ENCODE results near the gene LIMS1. TPM values are rescaled to one million over a fixed set of nuclear protein-coding genes. Genes with fewer than 3 reads are reported as not detected.

LIMS1 gene
- total and polyA plus RNA-seq, 2 donors (not counting 3 experiments of a cell fraction or from before 2014, with no cell fraction given), result 153 to 229 TPM

DNA sequence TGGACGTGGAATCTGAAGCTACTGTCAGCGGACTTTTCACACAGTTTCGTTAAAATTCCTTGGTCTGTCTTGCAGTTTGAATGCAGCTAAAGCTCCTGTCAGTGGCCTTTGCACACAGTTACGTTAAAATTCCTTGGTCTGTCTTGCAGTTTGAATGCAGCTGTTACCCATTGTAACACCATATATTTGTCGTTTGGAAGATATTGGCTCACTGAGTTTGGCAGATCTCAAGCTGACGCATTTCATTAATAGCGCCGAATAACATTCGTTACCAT, 1.0 kb downstream of the LIMS1 start:
- H2AFZ ChIP-seq (ENCODE audit: low read depth, low read length), result no peak overlapping the region

DNA sequence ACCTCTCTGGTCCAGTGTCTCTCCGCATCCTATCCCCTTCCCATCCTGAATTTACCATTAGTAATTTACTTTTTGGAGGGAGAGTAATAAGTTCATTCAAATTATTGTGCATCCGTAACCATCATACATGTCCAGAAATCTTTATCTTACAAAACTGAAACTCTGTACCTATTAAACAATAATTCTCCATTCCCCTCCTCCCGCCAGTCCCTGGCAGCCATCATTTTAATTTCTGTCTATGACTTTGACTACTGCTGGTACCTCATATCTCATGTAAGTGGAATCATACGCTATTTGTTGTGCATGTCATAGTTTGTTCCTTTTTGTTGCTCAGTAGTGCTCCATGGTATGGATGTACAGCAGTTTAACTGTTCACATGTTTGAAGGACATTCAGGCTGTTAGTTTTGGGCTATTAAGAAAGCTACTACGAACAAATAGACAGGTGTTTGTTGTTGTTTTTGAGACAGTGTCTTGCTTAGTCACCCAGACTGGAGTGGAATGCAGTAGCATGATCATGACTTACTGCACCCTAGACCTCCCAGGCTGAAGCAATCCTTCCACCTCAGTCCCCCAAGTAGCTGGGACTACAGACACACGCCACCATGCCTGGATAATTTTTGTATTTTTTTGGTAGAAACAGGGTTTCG, 2.0 kb downstream of the LIMS1 start:
- H3K79me2 ChIP-seq (ENCODE audit: control insufficient read depth, insufficient read depth, low read length), result peaks cover 58% of the 10 kb centered on the region
- H3K4me3 ChIP-seq (replicated peaks in 1 of 3; ENCODE audit: insufficient read depth in 1 of 3, low read depth in 1 of 3, low read length in 3 of 3), result peak overlapping the region in 1 of 3 experiments; percentile 84
- H2AFZ ChIP-seq (ENCODE audit: low read depth, low read length), result no peak overlapping the region
- no peak for FAIRE-seq
- no peaks in the 10 kb centered on the region for H4K20me1 ChIP-seq (replicated peaks; ENCODE audit: control insufficient read depth, extremely low read depth, insufficient read depth, low read length)
- H3K4me1 ChIP-seq (ENCODE audit: control insufficient read depth, extremely low read depth, insufficient read depth, low read length), result peaks cover 19% of the 10 kb centered on the region
- no peak overlapping the region for H3K27ac ChIP-seq (ENCODE audit: insufficient read depth, low read depth, low read length)
- H3K9me3 ChIP-seq (replicated peaks; ENCODE audit: control insufficient read depth, insufficient read depth, low read length), result no peaks in the 10 kb centered on the region
- H3K4me2 ChIP-seq (ENCODE audit: insufficient read depth, low read length), result peak overlapping the region; percentile 73
- no peaks in the 10 kb centered on the region for H3K36me3 ChIP-seq (ENCODE audit: control insufficient read depth in 2 of 2, extremely low read depth in 1 of 2, insufficient read depth in 2 of 2, low read length in 2 of 2)
- no peak for TF ChIP-seq FOS (IDR thresholded peaks at IDR 0.05; ENCODE audit: borderline replicate concordance, insufficient read depth, low read length)
- no peak for TF ChIP-seq JUN (IDR thresholded peaks at IDR 0.05; ENCODE audit: borderline replicate concordance, insufficient read depth, insufficient read length, low read depth)
- TF ChIP-seq GATA2 (IDR thresholded peaks at IDR 0.05; ENCODE audit: insufficient read depth, insufficient read length, low read depth, low read length), result no peak
- TF ChIP-seq POLR2AphosphoS5 (IDR thresholded peaks at IDR 0.05; ENCODE audit: insufficient read depth, low read depth, low read length), result no peak
- no peak for TF ChIP-seq EZH2 (IDR thresholded peaks at IDR 0.05; ENCODE audit: borderline replicate concordance, low read depth, low read length, severe bottlenecking)
- TF ChIP-seq MYC (IDR thresholded peaks at IDR 0.05; ENCODE audit: low read depth, low read length), result no peak
- no peak for TF ChIP-seq POLR2A (IDR thresholded peaks at IDR 0.05; ENCODE audit: low read depth, low read length)
- TF ChIP-seq, protein P1, sequence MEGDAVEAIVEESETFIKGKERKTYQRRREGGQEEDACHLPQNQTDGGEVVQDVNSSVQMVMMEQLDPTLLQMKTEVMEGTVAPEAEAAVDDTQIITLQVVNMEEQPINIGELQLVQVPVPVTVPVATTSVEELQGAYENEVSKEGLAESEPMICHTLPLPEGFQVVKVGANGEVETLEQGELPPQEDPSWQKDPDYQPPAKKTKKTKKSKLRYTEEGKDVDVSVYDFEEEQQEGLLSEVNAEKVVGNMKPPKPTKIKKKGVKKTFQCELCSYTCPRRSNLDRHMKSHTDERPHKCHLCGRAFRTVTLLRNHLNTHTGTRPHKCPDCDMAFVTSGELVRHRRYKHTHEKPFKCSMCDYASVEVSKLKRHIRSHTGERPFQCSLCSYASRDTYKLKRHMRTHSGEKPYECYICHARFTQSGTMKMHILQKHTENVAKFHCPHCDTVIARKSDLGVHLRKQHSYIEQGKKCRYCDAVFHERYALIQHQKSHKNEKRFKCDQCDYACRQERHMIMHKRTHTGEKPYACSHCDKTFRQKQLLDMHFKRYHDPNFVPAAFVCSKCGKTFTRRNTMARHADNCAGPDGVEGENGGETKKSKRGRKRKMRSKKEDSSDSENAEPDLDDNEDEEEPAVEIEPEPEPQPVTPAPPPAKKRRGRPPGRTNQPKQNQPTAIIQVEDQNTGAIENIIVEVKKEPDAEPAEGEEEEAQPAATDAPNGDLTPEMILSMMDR (IDR thresholded peaks at IDR 0.05; ENCODE audit: extremely low read depth in 1 of 2, insufficient read depth in 1 of 2, low read depth in 1 of 2, low read length in 2 of 2), result no peak
- TF ChIP-seq, protein P2, sequence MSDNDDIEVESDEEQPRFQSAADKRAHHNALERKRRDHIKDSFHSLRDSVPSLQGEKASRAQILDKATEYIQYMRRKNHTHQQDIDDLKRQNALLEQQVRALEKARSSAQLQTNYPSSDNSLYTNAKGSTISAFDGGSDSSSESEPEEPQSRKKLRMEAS (IDR thresholded peaks at IDR 0.05; ENCODE audit: insufficient read depth, insufficient read length), result no peak
- dilution Hi-C loops (cut with MboI; ENCODE audit: extremely low pct_ligation_motif_present, low sequenced_read_pairs) (no loop called here), intact Hi-C loops (cut with micrococcal nuclease) (loop anchor here (5.0 kb wide), 1 partner anchor 101 kb away; no protein-coding TSS in a partner anchor)
- no peaks in the 10 kb centered on the region for H3K9me1 ChIP-seq (replicated peaks; ENCODE audit: control insufficient read depth, extremely low read depth, insufficient read depth, low read length)
- no TSS peak for BruUV-seq (replicated peaks)
- no peaks in the 10 kb centered on the region for H3K27me3 ChIP-seq (ENCODE audit: control insufficient read depth in 2 of 2, insufficient read depth in 2 of 2, low read length in 2 of 2)
- POLR2A ChIA-PET, result no interaction called here
- H3K9ac ChIP-seq (replicated peaks; ENCODE audit: extremely low read depth, insufficient read depth, low read length), result no peak overlapping the region
- no peak for DNase-seq (ENCODE audit: low read depth, low spot score)
- CTCF ChIA-PET, result interaction anchor here (1.2 to 3.4 kb wide), 5 partner anchors 13 to 50 kb away, joined by 3 to 37 read pairs (median 5); no protein-coding TSS in a partner anchor

More for the DNA sequence above, 1.0 kb downstream of the LIMS1 start:
- Histone ChIP-seq H3K27ac (ENCODE audit: insufficient read depth, low read depth, low read length) (peak overlapping the region; percentile 66), H3K27me3 (ENCODE audit: control insufficient read depth in 2 of 2, insufficient read depth in 2 of 2, low read length in 2 of 2) (no peaks in the 10 kb centered on the region), H3K4me3 (replicated peaks in 1 of 3; ENCODE audit: insufficient read depth in 1 of 3, low read depth in 1 of 3, low read length in 3 of 3) (peak overlapping the region; percentile 49 to 84 (median 74)), H3K9me1 (replicated peaks; ENCODE audit: control insufficient read depth, extremely low read depth, insufficient read depth, low read length) (no peaks in the 10 kb centered on the region), H3K9me3 (replicated peaks; ENCODE audit: control insufficient read depth, insufficient read depth, low read length) (no peaks in the 10 kb centered on the region), H4K20me1 (replicated peaks; ENCODE audit: control insufficient read depth, extremely low read depth, insufficient read depth, low read length) (no peaks in the 10 kb centered on the region), H3K36me3 (ENCODE audit: control insufficient read depth in 2 of 2, extremely low read depth in 1 of 2, insufficient read depth in 2 of 2, low read length in 2 of 2) (no peaks in the 10 kb centered on the region), H3K79me2 (ENCODE audit: control insufficient read depth, insufficient read depth, low read length) (peaks cover 50% of the 10 kb centered on the region), H3K9ac (replicated peaks; ENCODE audit: extremely low read depth, insufficient read depth, low read length) (peak overlapping the region; percentile 79), H3K4me1 (ENCODE audit: control insufficient read depth, extremely low read depth, insufficient read depth, low read length) (peaks cover 15% of the 10 kb centered on the region), H3K4me2 (ENCODE audit: insufficient read depth, low read length) (peak overlapping the region; percentile 73)
- FAIRE-seq (peak; percentile 83), DNase-seq (ENCODE audit: low read depth, low spot score) (no peak)
- ChIA-PET CTCF (interaction anchor here (0.9 to 3.4 kb wide), 10 partner anchors 10 to 102 kb away, joined by 3 to 37 read pairs (median 4); no protein-coding TSS in a partner anchor), POLR2A (interaction anchor here (1.3 to 2.4 kb wide), 2 partner anchors 44 to 49 kb away, joined by 3 to 9 read pairs; no protein-coding TSS in a partner anchor)
- intact Hi-C loops (cut with micrococcal nuclease) (loop anchor here (2.0 to 5.0 kb wide), 4 partner anchors 44 to 102 kb away; no protein-coding TSS in a partner anchor), dilution Hi-C loops (cut with MboI; ENCODE audit: extremely low pct_ligation_motif_present, low sequenced_read_pairs) (no loop called here)
- no peak for TF ChIP-seq JUN (IDR thresholded peaks at IDR 0.05; ENCODE audit: borderline replicate concordance, insufficient read depth, insufficient read length, low read depth)
- no peak for TF ChIP-seq POLR2AphosphoS5 (IDR thresholded peaks at IDR 0.05; ENCODE audit: insufficient read depth, low read depth, low read length)
- no peak for TF ChIP-seq FOS (IDR thresholded peaks at IDR 0.05; ENCODE audit: borderline replicate concordance, insufficient read depth, low read length)
- no peak for TF ChIP-seq GATA2 (IDR thresholded peaks at IDR 0.05; ENCODE audit: insufficient read depth, insufficient read length, low read depth, low read length)
- BruUV-seq (replicated peaks), result TSS peak; percentile 24

Measured in endothelial cell of umbilical vein (primary cell).